Gastrocnemius medialis (tissue), 4 donors: ENCODE results near the gene DHDH. TPM values are rescaled to one million over a fixed set of nuclear protein-coding genes. Genes with fewer than 3 reads are reported as not detected.
A peak's percentile ranks its signal among the peaks of the same experiment; 100 is the strongest.

Experiments used
- ATAC-seq, 2 donors: fragments of 150-250 bp; one replicate each; pipeline ENCODE4 v1.9.1; 2016
- DNase-seq, 2 donors: peaks; one replicate each; pipeline ENCODE4 v3.0.0-alpha.2; 2019
- H3K27ac ChIP-seq, 4 donors: fragments of 200-600 bp; sonication (generic); 1 replicate in 1 of 4; 2 replicates in 3 of 4; pipeline ENCODE4 v1.5.1; 2016 to 2018; ENCODE audit warnings: mild to moderate bottlenecking in 2 of 4, moderate library complexity in 1 of 4
- H3K27me3 ChIP-seq, 3 donors: fragments of 200-600 bp; sonication (generic) in 2 of 3; 1 replicate in 1 of 3; 2 replicates in 2 of 3; pipeline versions ENCODE4 v1.5.1 to v1.6.0; 2016 to 2019; ENCODE audit warnings: mild to moderate bottlenecking in 1 of 3, moderate library complexity in 1 of 3
- H3K36me3 ChIP-seq, 2 donors: fragments of 200-600 bp; sonication (generic) in 1 of 2; one replicate each; pipeline ENCODE4 v1.5.1; 2017 to 2018
- H3K4me1 ChIP-seq, 2 donors: fragments of 200-600 bp; sonication (generic) in 1 of 2; one replicate each; pipeline ENCODE4 v1.5.1; 2016 to 2017; ENCODE audit warnings: mild to moderate bottlenecking in 2 of 2
- H3K4me3 ChIP-seq, 4 donors: fragments of 200-600 bp; sonication (generic) in 3 of 4; 1 replicate in 1 of 4; 2 replicates in 3 of 4; pipeline ENCODE4 v1.5.1; 2016 to 2019; ENCODE audit warnings: mild to moderate bottlenecking in 2 of 4
- H3K9me3 ChIP-seq, 3 donors: fragments of 200-600 bp; sonication (generic) in 2 of 3; 1 replicate in 1 of 3; 2 replicates in 2 of 3; pipeline ENCODE4 v1.5.1; 2016 to 2019
- CTCF ChIP-seq, 5 experiments: fragments of 450-650 bp in 3 of 5; fragments of 200-600 bp in 2 of 5; sonication (generic) in 2 of 5; IDR thresholded peaks in 4 of 5; conservative IDR thresholded peaks in 1 of 5; 1 replicate in 4 of 5; 2 replicates in 1 of 5; pipeline ENCODE4 v1.5.1; 2016 to 2019; ENCODE audit warnings: antibody characterized with exemption in 5 of 5, mild to moderate bottlenecking in 3 of 5, moderate library complexity in 3 of 5
- POLR2A ChIP-seq, 2 donors: fragments of 450-650 bp; IDR thresholded peaks; one replicate each; pipeline ENCODE4 v1.6.1; 2017; ENCODE audit warnings: antibody characterized with exemption in 2 of 2, mild to moderate bottlenecking in 2 of 2, moderate library complexity in 2 of 2
- in situ Hi-C, 4 donors: fragments of 200-750 bp; cut with MboI; loops; one replicate each; pipeline versions ENCODE4 v1.15.0 to v1.8.0; 2017; ENCODE audit warnings: low sequenced_read_pairs in 4 of 4
- intact Hi-C: fragments of 100-400 bp; cut with DNase I; formaldehyde crosslinking; loops from one replicate; pipeline ENCODE4 v1.15.1; 2023; ENCODE audit warnings: low total_unique reads
- total RNA-seq, 4 donors: library from RNA; depleted of rRNA; stranded (reverse); fragments of >200 nt; gene quantifications; one replicate each; pipeline versions ENCODE4 v1.1.0 to v1.2.3, GENCODE V29; 2016

The DHDH gene
- total RNA-seq, 4 donors from 2014 or later, result not detected

- Histone ChIP-seq H3K36me3 (no peaks in the 10 kb centered on the region), H3K4me3 (no peak overlapping the region), H3K27ac (no peak overlapping the region), H3K9me3 (no peaks in the 10 kb centered on the region), H3K4me1 (peaks cover 9 to 13% of the 10 kb centered on the region in 2 donors), H3K27me3 (no peaks in the 10 kb centered on the region)
- TF ChIP-seq POLR2A (IDR thresholded peaks at IDR 0.05) (no peak), CTCF (IDR thresholded peaks at IDR 0.05 in 4 of 5, conservative IDR thresholded peaks at IDR 0.05 in 1 of 5) (no peak)
- DNase-seq (no peak), ATAC-seq (no peak)
- in situ Hi-C loops (loop anchor here in 1 of 4 donors (25.0 kb wide), 1 partner anchor 96 kb away; the partner anchor contains the start of genes PLEKHA4 and PPP1R15A), intact Hi-C loops (no loop called here)
Observed at GRCh38 chr19:48958006-48958405, 24.5 kb downstream of the DHDH start.

GRCh38 chr19:48959341-48960239 lies 26.1 kb downstream of the DHDH start:
- DNase-seq (no peak), ATAC-seq (no peak)
- no peak overlapping the region for H3K4me3 ChIP-seq
- no peaks in the 10 kb centered on the region for H3K9me3 ChIP-seq
- intact Hi-C loops, result no loop called here
- H3K36me3 ChIP-seq, result no peaks in the 10 kb centered on the region
- in situ Hi-C loops, result loop anchor here in 2 of 4 donors (10.0 to 25.0 kb wide), 2 partner anchors 85 to 97 kb away; partner anchors contain the start of genes PPP1R15A (in 2 of the 2) and PLEKHA4 (in 1 of the 2)
- TF ChIP-seq POLR2A (IDR thresholded peaks at IDR 0.05) (no peak), CTCF (IDR thresholded peaks at IDR 0.05 in 4 of 5, conservative IDR thresholded peaks at IDR 0.05 in 1 of 5) (no peak)
- H3K27me3 ChIP-seq, result no peaks in the 10 kb centered on the region
- H3K4me1 ChIP-seq, result peaks cover 21 to 26% of the 10 kb centered on the region in 2 donors
- no peak overlapping the region for H3K27ac ChIP-seq

GRCh38 chr19:48961051-48961649 lies 27.7 kb downstream of the DHDH start:
- no peaks in the 10 kb centered on the region for H3K9me3 ChIP-seq
- in situ Hi-C loops, result loop anchor here in 2 of 4 donors (10.0 to 25.0 kb wide), 2 partner anchors 86 to 99 kb away; partner anchors contain the start of genes PPP1R15A (in 2 of the 2) and PLEKHA4 (in 1 of the 2)
- DNase-seq (peak in 1 of 2 donors; percentile 36), ATAC-seq (no peak)
- H3K4me1 ChIP-seq, result peaks cover 19 to 23% of the 10 kb centered on the region in 2 donors
- peaks cover 0 to 3% of the 10 kb centered on the region in 2 donors for H3K36me3 ChIP-seq
- no peaks in the 10 kb centered on the region for H3K27me3 ChIP-seq
- peak overlapping the region in 3 of 4 donors; percentile 14 to 99 (median 99) for H3K27ac ChIP-seq
- H3K4me3 ChIP-seq, result no peak overlapping the region
- no peak for TF ChIP-seq POLR2A (IDR thresholded peaks at IDR 0.05)
- no peak for TF ChIP-seq CTCF (IDR thresholded peaks at IDR 0.05 in 4 of 5, conservative IDR thresholded peaks at IDR 0.05 in 1 of 5)
- intact Hi-C loops, result no loop called here

GRCh38 chr19:48961673-48962028 lies 28.2 kb downstream of the DHDH start:
- intact Hi-C loops, result no loop called here
- in situ Hi-C loops, result loop anchor here in 2 of 4 donors (10.0 to 25.0 kb wide), 2 partner anchors 87 to 99 kb away; partner anchors contain the start of genes PPP1R15A (in 2 of the 2) and PLEKHA4 (in 1 of the 2)
- H3K27ac ChIP-seq, result peak overlapping the region; percentile 89 to 99 (median 98)

More at GRCh38 chr19:48961673-48962028, 28.2 kb downstream of the DHDH start:
- H3K9me3 ChIP-seq, result no peaks in the 10 kb centered on the region
- ATAC-seq, result no peak
- TF ChIP-seq CTCF (IDR thresholded peaks at IDR 0.05 in 4 of 5, conservative IDR thresholded peaks at IDR 0.05 in 1 of 5) (no peak), POLR2A (IDR thresholded peaks at IDR 0.05) (no peak)
- no peak overlapping the region for H3K4me3 ChIP-seq
- peaks cover 24 to 28% of the 10 kb centered on the region in 2 donors for H3K4me1 ChIP-seq
- peaks cover 0 to 8% of the 10 kb centered on the region in 2 donors for H3K36me3 ChIP-seq
- no peaks in the 10 kb centered on the region for H3K27me3 ChIP-seq
- no peak for DNase-seq
